HG03521 (cell line): ENCODE data around the gene SLC25A12.
"Not testable (repeated sequence)": the region's sequence is repeated elsewhere in the genome, so short reads cannot be mapped to it uniquely, and the experiment has no call there.

ENCODE experiments used
- ATAC-seq: cut with Tn5 transposase; IDR thresholded peaks from one replicate; pipeline ENCODE4 v1.9.1; 2021; ENCODE audit warnings: mild to moderate bottlenecking, moderate library complexity; ENCODE audit not compliant: unreplicated experiment

SLC25A12 gene

DNA sequence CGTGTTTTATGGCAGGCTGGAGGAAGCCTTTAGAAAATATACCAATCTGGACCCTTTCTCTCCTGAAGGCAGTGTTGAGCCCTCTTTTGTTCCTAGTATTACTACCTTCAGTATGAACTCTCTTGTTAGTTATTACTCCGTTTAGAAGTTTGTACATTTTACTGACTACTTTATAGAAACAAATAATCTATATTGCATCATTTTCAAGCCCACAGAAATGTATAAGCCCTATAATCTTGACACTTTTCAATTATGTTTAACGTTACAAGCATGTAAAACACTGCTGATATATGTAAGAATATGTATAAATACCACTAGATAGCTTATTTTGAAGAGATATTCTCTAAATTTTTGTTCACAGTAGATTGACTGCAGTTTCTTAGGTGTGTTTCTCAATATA, 64.0 kb downstream of the SLC25A12 start:
- ATAC-seq, result no peak

DNA sequence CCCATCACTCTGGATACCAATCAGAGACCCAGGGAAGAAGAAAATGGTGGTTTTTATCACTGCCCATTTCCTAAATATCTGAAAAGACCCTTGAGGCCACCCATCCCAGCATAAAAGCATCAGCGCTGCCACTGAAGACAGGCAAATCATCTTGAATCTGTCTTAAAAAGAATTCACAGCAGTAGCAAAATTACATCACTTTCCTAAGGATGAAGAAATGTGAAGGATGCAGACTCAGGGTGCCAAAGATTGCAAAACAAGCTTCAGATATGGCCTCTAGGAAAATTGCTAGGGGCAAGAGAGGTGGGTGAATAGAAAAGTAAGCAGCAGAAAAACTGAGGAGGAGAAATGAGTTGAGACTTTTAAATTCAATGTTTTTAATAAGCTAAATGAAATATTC, 70.0 kb downstream of the SLC25A12 start:
- no peak for ATAC-seq

DNA sequence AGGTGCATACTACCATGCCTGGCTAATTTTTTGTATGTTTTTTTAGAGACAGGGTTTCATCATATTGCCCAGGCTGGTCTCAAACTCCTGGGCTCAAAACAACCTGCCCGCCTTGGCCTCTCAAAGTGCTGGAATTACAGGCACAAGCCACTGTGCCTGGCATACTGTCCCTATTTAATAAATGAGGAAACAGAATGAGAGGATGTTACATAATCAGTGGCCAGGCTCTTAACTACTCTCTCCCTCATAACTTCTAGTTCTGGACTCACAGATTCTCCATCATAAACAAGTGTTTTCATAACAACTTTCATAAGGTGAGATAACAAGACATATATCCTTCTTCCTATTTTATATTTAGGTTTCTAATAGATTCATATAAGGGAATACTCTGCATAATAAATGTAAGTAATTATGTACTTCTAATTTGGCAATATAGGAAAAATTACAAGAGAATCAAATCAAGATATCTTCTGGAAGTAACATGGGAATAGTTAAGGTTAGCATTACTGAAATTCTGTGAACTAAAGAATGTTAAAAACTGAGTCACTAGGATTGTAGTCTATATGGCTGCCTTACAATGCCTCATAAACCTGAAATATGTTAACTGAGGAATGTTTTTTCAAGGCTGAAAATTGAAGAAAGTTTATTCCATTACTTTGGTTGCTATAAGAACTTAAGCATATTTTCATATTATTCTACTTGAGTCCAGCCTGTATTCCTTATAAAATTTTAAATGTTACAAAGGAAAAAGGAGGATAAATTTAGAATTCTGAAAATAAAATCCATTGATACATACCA, 71.3 kb downstream of the SLC25A12 start:
- no peak for ATAC-seq

DNA sequence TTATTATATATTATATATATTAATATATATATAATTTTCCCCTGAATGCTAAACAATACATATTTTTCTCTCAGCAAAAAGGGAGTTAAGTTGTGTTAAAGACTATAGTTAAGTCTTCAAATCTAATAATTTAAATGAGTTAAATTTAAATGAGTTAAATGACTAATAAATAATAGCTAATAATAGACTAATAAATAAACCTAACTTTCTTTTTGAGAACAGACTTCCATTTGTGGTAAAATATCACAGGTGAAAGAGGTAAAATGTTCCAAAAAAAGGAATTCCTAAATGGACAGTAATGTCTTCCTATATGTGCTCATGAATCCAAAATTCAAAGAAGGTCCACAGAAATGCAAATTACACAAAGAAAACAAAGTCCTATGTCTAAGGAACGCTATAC, 74.6 kb downstream of the SLC25A12 start:
- ATAC-seq, result no peak

DNA sequence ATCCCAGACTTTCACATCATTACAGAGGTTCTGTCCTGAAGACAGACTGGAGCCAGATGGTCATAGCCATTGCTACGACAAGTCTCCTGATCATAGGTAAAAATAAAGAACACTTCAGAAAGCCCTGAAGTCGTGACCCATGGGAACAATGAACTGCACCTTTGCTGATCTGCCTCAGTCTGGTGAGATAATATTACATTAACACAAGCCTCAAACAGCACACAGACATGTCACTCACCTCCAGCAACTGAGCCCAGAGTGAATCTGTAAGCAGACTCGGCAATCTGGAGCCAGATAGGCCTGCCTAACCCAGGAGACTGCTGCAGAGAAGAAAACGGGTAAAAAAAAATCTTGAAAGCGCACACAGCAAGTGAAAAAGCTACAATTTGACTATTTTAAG, 79.2 kb downstream of the SLC25A12 start:
- ATAC-seq, result no peak

DNA sequence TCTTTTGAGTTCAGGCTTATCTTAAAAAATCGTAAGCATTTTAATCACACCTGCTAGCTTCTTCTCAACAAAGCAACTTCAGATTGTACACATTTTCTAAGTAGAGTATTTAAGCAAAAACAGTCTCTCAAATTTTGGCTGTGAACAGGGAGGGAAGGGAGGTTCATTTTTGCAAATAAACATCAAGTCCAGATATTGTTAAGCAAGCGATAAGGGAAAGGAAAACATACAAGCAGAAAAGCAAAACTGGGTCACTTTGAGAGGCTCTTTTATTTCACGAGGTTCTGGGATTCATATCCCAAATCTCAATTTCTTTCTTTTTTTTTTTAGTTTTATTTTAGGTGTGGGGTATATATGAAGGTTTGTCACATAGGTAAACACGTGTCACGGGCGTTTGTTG, 79.9 kb downstream of the SLC25A12 start:
- ATAC-seq, result no peak

DNA sequence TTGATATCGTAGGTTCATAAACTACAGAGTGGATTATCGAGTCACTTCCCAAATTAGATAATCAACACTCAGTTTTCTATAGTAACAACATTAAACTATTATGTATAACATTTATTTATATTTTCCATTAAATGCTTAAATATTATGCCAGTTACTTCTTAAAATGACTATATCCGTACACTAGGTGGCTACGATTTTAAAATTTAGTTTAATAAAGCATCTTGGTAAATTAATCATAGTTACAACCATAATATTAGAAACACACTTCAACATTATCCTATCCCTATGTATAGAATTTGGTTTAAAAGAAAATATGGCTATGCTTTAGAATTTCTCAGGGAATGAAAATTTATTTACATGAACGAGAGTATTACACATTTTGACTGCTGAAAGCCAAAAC, 80.3 kb downstream of the SLC25A12 start:
- ATAC-seq, result no peak

DNA sequence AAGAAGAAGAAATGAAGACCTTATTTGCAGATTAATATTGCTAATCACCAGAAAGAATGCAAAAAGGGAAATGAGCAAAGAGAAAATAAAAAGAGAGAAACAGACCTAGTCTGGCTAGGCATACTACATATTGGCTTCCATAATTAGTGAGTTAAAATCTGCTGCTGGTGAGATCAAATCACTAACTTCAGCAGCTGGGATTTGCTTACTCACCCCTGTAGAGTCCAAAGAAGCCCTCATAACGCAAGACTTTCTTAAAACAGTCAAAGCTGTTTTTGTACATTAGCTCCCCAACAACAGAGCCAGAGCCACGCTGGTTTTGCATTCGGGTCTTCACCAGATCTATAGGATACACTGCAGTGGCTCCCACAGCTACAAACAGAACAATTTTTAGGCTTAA, 80.9 kb downstream of the SLC25A12 start:
- no peak for ATAC-seq

DNA sequence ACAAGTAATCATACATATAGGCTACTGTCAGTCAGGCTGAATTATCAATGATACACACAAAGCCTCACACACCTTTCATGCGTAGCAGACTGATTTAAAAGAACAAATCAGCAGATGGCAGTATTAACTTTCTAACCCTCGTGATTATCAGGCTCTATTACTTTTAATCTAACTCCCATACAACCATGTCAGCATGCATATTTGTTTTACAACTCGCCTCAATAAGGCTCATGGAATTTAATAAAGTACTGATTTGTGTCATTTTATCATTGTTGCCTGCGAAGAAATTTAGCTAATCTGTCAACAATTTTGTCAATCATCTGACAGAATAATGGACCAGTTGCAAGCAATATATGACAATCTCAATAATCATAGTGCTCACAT, 82.8 kb downstream of the SLC25A12 start:
- no peak for ATAC-seq

DNA sequence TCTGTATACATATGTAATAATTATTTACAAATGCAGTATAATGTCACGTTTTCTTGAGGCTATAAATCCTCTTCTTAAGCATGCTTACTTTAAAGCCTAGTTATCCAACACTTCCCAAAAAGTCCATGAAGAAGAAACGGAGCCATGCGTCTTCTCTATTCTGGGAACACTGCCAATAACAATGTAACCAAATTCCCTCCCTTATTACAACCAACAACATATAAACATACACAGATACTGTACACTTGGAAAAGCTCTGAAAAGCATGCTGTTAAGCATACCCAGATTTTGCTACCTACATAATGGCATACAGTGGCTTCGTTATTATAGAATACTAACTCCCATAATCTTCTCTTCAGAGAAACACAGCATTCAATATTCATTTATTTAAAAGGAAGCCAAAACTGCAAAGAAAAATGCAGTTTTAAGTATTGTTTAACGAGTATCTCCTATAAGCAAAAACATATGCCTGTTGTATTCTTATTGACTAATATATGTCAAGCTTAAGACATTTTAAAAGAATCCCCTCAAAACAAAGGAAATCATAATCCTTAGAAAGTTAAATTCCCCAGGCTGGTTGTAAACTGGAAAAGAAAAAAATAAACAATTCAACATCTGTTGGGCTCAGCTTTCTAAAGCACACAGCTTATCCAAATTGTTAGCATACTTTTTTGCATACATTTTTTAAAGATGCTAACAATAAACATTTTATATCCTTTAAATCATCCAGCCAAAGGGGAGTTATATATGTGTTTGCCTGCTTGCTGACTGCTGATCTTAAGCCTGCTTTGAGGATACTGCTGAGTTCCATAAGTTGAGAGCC, 83.4 kb downstream of the SLC25A12 start:
- no peak for ATAC-seq

DNA sequence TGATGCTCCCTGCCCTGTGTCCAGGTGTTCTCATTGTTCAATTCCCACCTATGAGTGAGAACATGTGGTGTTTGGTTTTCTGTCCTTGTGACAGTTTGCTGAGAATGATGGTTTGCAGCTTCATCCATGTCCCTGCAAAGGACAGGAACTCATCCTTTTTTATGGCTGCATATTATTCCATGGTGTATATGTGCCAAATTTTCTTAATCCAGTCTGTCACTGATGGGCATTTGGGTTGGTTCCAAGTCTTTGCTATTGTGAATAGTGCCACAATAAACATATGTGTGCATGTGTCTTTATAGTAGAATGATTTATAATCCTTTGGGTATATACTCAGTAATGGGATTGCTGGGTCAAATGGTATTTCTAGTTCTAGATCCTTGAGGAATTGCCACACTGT, 85.2 kb downstream of the SLC25A12 start:
- not testable (repeated sequence) for ATAC-seq

DNA sequence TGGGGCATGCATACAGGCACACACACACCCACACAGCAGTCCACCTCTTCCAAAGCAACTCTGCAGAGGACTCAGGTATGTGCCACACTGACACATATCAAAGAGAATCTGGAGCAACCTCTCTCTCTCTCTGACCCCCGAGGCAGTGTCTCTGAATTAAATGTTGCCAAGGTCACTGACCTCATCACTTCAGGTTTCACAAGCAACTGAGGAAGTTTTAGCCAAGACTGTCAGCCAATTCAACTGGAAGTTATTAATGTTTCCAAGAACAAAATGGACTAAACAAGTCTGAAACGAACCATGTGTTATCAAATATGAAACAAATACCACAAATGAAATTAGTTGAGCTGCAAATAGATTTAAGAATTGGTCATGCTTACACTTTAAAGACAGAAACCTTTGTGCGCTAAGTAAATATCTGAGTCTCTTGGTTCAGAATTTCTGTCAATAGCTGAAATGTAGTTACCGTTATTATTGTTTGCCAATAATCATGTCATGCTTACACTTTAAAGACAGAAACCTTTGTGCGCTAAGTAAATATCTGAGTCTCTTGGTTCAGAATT, 86.1 kb downstream of the SLC25A12 start:
- ATAC-seq, result no peak

DNA sequence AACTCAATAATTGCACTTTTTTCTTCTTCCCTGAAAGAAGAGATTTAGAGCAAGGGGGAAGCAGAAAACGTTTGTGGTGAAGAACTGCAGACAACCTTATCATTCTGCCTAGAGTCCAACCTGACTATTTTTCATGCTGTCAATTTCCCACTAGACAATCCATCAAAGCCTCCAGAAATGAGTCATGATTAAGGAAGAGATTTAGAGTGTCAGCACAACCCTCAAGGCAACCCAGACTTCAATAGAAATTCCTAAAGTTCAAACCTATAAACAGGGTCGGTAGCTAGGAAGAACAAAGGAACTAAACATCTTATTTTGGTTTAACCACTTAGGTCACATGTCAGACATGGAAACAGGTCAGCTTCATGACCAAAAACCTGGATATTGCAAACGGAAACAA, 86.9 kb downstream of the SLC25A12 start:
- ATAC-seq, result no peak

DNA sequence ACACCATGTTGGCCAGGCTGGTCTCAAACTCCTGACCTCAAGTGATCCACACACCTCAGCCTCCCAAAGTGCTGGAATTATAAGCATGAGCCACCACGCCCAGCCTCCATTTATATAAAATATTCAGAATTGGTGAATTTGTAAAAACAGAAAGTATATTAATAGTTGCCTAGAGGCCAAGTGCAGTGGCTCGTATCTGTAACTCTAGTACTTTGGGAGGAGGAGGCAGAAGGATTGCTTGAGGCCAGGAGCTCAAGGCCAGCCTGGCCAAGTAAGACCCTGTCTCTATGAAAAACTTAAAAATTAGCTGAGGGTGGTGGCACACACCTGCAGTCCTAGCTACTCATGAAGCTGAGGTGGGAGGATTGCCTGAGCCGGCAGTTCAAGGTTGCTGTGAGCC, 89.6 kb downstream of the SLC25A12 start:
- ATAC-seq, result no peak

DNA sequence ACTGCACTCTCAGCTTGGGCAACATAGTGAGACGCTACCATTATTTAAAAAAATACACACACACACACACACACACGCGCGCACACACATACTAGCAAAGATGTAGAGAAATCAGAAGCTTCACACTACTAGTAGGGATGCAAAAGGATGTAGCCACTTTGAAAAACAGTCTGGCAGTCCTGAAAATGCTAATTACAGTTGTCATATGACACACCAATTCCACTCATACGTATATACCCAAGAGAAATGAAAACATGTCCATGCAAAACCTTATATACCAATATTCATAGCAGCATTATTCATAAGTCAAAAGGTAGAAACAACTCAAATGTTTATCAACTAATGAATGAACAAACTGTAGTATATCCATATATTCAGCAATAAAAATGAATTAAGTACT, 90.3 kb downstream of the SLC25A12 start:
- no peak for ATAC-seq

DNA sequence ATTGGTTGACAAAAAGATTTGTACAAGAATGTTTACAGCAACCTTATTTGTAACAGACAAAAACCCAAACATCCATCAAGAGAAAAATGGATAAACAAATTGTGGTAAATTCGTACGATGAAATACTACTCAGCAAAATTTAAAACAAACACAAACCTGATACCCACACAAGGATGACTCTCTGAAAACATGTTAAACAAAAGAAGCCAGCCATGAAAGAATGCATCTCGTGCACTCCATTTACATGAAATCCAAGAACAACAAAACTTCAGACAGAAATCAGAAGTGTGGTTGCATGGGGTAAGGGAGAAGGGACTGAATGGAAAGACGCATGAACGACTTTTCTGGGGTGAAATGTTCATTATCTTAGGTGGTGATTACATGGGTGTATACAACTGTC, 93.4 kb downstream of the SLC25A12 start:
- no peak for ATAC-seq

DNA sequence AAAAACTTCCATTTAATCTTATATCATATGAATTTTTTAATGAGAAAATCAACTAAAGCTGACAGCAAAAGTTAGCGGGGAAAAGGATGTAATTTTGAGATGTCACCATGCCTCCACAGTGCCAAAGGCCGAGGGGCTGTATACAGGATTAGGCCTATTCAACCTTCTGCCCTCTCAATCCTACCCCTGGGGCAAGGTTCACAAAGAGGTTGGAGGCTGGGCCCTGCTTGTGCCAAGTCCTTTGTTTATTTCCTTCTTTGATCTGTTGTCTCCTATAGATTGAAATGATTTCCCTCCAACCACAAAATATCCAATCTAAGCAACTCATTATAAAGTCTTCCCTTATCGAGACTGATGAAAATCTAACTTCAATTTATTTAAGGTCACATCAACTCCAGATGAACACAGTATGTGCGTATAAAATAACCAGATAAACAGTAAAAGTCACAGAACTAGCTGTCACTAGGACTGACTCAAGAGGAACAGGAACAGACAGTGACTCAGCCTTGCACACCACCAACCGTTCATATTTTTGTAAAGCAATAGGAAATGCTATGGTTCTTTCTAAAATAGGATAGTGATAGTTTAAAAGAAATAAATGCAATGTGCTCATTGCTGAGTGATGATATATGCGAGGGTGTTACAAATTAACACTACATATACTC, 95.8 kb downstream of the SLC25A12 start:
- ATAC-seq, result no peak

DNA sequence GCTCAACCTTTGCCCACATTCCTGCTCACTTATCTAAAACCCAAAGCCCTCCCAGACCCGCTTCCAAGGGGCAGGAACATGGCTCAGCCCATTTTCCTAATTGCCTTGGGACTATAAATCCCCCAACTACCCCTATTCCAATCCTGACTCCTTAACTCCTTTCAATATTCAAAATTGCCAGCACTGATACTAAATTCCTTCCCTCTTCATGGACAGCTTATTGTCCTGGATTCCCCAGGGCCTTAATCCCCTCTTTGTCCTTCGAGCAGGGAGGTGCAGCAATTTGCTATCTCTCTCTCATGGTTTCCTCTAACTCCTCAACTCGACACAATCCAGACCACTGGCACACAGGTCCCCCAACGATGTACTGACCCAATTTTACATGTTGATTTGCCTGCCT, 99.1 kb downstream of the SLC25A12 start:
- ATAC-seq, result no peak

DNA sequence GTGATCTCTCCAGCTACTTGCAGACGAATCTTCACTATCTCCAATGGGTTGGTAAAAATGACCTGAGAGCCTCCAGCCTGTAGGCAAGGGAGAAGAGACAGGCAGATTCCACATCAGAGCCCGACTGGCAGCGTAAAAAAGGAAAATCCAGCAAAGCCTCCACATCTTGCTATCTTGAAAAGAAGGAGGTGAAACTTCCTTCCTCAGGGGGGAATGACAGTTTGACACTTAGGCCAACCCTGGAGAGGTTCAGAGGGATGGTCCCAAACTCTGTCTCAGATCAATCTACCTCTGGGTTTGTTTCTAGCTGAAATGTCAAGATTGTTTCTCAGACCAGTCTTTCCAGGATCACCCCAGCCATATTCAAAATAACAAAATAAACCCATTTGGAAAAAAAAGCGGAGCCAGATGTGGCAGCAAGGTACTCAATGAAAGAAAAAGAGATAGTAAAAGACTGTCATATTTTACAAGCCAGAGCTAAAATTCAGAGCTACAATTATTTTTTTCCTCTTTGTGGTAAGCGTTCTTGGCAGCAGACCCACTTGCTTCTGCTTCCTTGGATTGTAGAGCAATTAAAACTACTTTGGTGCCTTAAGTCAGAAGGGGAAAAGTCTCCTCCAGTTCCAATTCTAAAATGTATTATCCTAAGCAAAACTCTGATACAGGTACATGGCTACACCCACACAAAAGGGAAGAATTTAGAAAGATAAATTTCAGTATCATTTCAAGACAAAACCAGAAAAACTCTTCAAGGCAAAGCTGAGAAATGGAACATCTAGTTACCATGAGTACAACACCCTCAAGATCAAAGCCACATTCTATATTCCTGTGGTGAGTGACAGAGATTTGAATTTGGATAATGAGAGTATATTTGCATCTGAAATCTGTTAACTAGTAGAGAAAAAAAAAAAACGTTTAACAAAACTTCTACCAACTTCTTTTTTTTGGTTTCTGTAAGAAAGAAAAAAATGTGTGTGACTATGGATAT, 100.1 kb downstream of the SLC25A12 start:
- no peak for ATAC-seq

DNA sequence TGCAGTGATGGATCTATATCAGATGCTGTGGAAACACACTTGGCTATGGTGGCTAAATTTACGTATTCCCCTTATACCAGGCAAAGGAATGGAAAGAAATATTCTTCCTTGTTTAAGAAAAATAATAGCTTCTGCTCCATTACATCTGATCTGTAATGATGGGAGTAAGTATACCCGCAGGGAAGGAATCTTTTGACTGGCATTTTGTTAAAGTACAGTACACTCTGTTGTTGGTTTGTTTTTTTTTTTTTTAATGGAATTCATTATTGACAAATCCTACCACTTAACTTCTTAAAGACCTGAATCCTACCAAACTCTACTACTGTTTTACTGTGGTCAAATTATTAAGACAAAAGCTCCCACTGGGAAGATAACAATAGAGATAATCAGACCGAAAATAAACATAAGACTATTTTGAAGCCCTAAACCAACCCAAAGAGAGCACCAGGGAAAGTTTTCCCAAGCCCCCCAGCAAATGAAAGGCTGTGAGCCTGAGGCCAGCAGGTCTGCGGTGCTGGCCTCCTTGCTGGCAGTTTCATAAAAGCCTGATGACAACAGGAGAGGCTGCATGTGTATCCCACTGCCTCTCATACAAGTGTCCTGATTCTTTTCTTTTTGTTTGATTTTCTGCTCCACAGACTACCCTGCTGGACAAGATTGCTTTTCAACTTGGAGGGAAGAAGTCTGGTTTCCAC, 101.0 kb downstream of the SLC25A12 start:
- no peak for ATAC-seq
